H9 (cell line): Measurements from ENCODE around the gene COL23A1. TPM values are rescaled to one million over a fixed set of nuclear protein-coding genes. Genes with fewer than 3 reads are reported as not detected.

ENCODE experiments used
- DNase-seq: peaks from one replicate; pipeline ENCODE4 v3.0.0-alpha.2; 2017
- H2AFZ ChIP-seq: one replicate; pipeline ENCODE4 v1.6.1; 2013; ENCODE audit warnings: mild to moderate bottlenecking, low read length, control low read depth, moderate library complexity
- H2AK5ac ChIP-seq: 2 replicates; pipeline ENCODE4 v1.6.1; 2013; ENCODE audit warnings: low read length, control low read depth, mixed read lengths; ENCODE audit not compliant: insufficient read length
- H2BK120ac ChIP-seq: one replicate; pipeline ENCODE4 v1.6.1; 2013; ENCODE audit warnings: low read depth, mild to moderate bottlenecking, low read length, control low read depth, inconsistent platforms; ENCODE audit not compliant: poor library complexity, severe bottlenecking
- H2BK12ac ChIP-seq: 2 replicates; pipeline ENCODE4 v1.6.1; 2013; ENCODE audit warnings: low read length, control low read depth, mixed read lengths, low read depth; ENCODE audit not compliant: insufficient read length
- H2BK15ac ChIP-seq: 2 replicates; pipeline ENCODE4 v1.6.1; 2013; ENCODE audit warnings: low read depth, low read length, control low read depth
- H2BK20ac ChIP-seq: one replicate; pipeline ENCODE4 v1.6.1; 2013; ENCODE audit warnings: low read depth, mild to moderate bottlenecking, low read length, control low read depth, inconsistent platforms; ENCODE audit not compliant: poor library complexity, severe bottlenecking
- H2BK5ac ChIP-seq: 2 replicates; pipeline ENCODE4 v1.6.1; 2013; ENCODE audit warnings: low read length, control low read depth, mixed read lengths; ENCODE audit not compliant: insufficient read length
- H3K14ac ChIP-seq: 2 replicates; pipeline ENCODE4 v1.6.1; 2013; ENCODE audit warnings: low read length, control low read depth; ENCODE audit not compliant: insufficient read depth
- H3K18ac ChIP-seq: 2 replicates; pipeline ENCODE4 v1.6.1; 2013; ENCODE audit warnings: low read depth, mild to moderate bottlenecking, mixed read lengths, low read length, control low read depth; ENCODE audit not compliant: insufficient read length
- H3K23ac ChIP-seq: 2 replicates; pipeline ENCODE4 v1.6.1; 2013; ENCODE audit warnings: low read length, control low read depth, mixed read lengths, low read depth; ENCODE audit not compliant: insufficient read length
- H3K23me2 ChIP-seq: 2 replicates; pipeline ENCODE4 v1.6.1; 2013; ENCODE audit warnings: low read depth, mild to moderate bottlenecking, mixed read lengths, low read length, control low read depth; ENCODE audit not compliant: insufficient read length, poor library complexity, severe bottlenecking
- H3K27ac ChIP-seq: 2 replicates; pipeline ENCODE4 v1.5.1; 2013; ENCODE audit warnings: low read length, control low read depth, mixed read lengths, low read depth; ENCODE audit not compliant: insufficient read length
- H3K27me3 ChIP-seq: 2 replicates; pipeline ENCODE4 v1.6.1; 2013; ENCODE audit warnings: low read length, control low read depth, inconsistent platforms; ENCODE audit not compliant: insufficient read depth
- H3K4ac ChIP-seq: 2 replicates; pipeline ENCODE4 v1.6.1; 2013; ENCODE audit warnings: low read depth, mild to moderate bottlenecking, control low read depth, inconsistent platforms, low read length, moderate library complexity
- H3K4me1 ChIP-seq: 2 replicates; pipeline ENCODE4 v1.6.1; 2013; ENCODE audit warnings: low read length, control low read depth, inconsistent platforms; ENCODE audit not compliant: insufficient read depth
- H3K4me2 ChIP-seq: 2 replicates; pipeline ENCODE4 v1.6.1; 2013; ENCODE audit warnings: low read length, control low read depth, mixed read lengths; ENCODE audit not compliant: insufficient read length, insufficient read depth
- H3K56ac ChIP-seq: 2 replicates; pipeline ENCODE4 v1.6.1; 2013; ENCODE audit warnings: low read depth, mild to moderate bottlenecking, mixed read lengths, low read length, control low read depth; ENCODE audit not compliant: insufficient read length
- H3K79me1 ChIP-seq: 2 replicates; pipeline ENCODE4 v1.6.1; 2013; ENCODE audit warnings: low read depth, mild to moderate bottlenecking, moderate library complexity, low read length, control low read depth, inconsistent platforms; ENCODE audit not compliant: insufficient read depth, poor library complexity, severe bottlenecking
- H3K79me2 ChIP-seq: 2 replicates; pipeline ENCODE4 v1.6.1; 2013; ENCODE audit warnings: low read length, control low read depth, inconsistent platforms; ENCODE audit not compliant: insufficient read depth
- H3K9ac ChIP-seq: 2 replicates; pipeline ENCODE4 v1.6.1; 2013; ENCODE audit warnings: low read length, control low read depth, mixed read lengths; ENCODE audit not compliant: insufficient read length; ENCODE audit errors: extremely low read depth
- H3K9me3 ChIP-seq: one replicate; pipeline ENCODE4 v1.6.1; 2013; ENCODE audit warnings: low read depth, low read length, inconsistent platforms; ENCODE audit not compliant: control insufficient read depth
- H3T11ph ChIP-seq: one replicate; pipeline ENCODE4 v1.6.1; 2013; ENCODE audit warnings: mild to moderate bottlenecking, low read length, control low read depth, inconsistent platforms
- H4K20me1 ChIP-seq: one replicate; pipeline ENCODE4 v1.6.1; 2013; ENCODE audit not compliant: control insufficient read depth, insufficient read length, insufficient read depth
- H4K5ac ChIP-seq: 2 replicates; pipeline ENCODE4 v1.6.1; 2013; ENCODE audit warnings: low read depth, mild to moderate bottlenecking, mixed read lengths, low read length, control low read depth; ENCODE audit not compliant: insufficient read length
- H4K8ac ChIP-seq: replicated peaks from 2 replicates; pipeline ENCODE4 v1.6.1; 2013; ENCODE audit warnings: low read length, control low read depth, mixed read lengths, low read depth; ENCODE audit not compliant: insufficient read length
- H4K91ac ChIP-seq: 2 replicates; pipeline ENCODE4 v1.6.1; 2013; ENCODE audit warnings: low read depth, mild to moderate bottlenecking, moderate library complexity, mixed read lengths, low read length, control low read depth; ENCODE audit not compliant: insufficient read length
- H3K27ac Mint-ChIP-seq, 3 experiments: 2 replicates in 2 of 3; 3 replicates in 1 of 3; pipeline ENCODE4 v1.8.0; 2020 to 2021; ENCODE audit warnings: mixed read lengths in 3 of 3, mild to moderate bottlenecking in 1 of 3, moderate library complexity in 1 of 3
- H3K27me3 Mint-ChIP-seq: 2 replicates; pipeline ENCODE4 v1.8.0; 2021; ENCODE audit warnings: low read depth, mild to moderate bottlenecking, moderate library complexity, mixed read lengths
- H3K36me3 Mint-ChIP-seq, 3 experiments: 2 replicates in 2 of 3; 3 replicates in 1 of 3; pipeline ENCODE4 v1.8.0; 2020 to 2021; ENCODE audit warnings: low read depth in 3 of 3, mixed read lengths in 3 of 3; ENCODE audit not compliant: insufficient read depth in 1 of 3
- H3K4me1 Mint-ChIP-seq, 2 experiments: 2 replicates each; pipeline ENCODE4 v1.8.0; 2020; ENCODE audit warnings: mixed read lengths in 2 of 2
- H3K4me3 Mint-ChIP-seq, 2 experiments: 2 replicates in 1 of 2; 3 replicates in 1 of 2; pipeline ENCODE4 v1.8.0; 2020 to 2021; ENCODE audit warnings: mild to moderate bottlenecking in 2 of 2, mixed read lengths in 2 of 2, moderate library complexity in 1 of 2
- H3K9me3 Mint-ChIP-seq, 2 experiments: 2 replicates in 1 of 2; 3 replicates in 1 of 2; pipeline ENCODE4 v1.8.0; 2020; ENCODE audit warnings: mild to moderate bottlenecking in 2 of 2, mixed read lengths in 2 of 2, moderate library complexity in 1 of 2
- WGBS: extraction: QIAGEN DNeasy Blood & Tissue Kit; methylation state at CpG from one replicate; pipeline ENCODE4 v1.1.7; 2013; ENCODE audit warnings: missing lambda C conversion rate, low lambda C conversion rate, mixed read lengths; ENCODE audit not compliant: insufficient read length; ENCODE audit errors: extremely low coverage; 5-methylcytosine and 5-hydroxymethylcytosine counted together
- total RNA-seq: library from RNA; stranded (reverse); gene quantifications from 2 replicates; pipeline ENCODE4 v1.2.1, GENCODE V29; 2021
- TF ChIP-seq, protein P1 (sequence below): fragments of 200-600 bp; sonication (generic); conservative IDR thresholded peaks from 3 replicates; pipeline ENCODE4 v1.8.0; 2021; ENCODE audit warnings: antibody characterized with exemption, mild to moderate bottlenecking

Gene COL23A1
- total RNA-seq, 1 experiment from 2014 or later = 2.6 TPM

DNA sequence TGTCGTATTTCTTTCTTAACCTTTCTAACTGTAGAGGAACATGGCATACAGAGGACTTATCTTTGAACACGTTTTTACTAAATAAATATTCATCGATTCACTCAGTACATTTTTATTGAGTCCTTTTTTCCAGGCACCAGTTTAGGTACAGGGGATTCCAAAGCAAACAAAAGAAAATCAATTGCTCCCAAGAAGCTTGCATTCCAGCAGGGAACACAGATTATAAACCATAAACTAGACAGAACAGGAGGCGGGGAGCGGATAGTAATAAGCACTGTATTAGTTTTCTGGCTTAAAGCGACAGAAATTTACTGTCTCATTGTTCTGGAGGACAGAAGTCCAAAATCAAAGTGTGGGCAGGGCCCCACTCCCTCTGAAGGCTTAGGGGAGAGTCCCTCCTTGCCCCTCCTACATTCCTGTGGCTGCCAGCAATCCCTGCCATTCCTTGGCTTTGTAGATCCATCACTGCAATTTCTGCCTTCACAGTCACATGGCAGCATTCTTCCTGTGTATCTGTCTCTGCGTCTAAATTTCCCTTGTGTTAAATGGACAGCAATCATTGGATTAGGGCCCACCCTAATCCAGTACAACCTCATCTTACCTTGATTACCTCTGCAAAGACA, 115.5 kb downstream of the COL23A1 start:
- H4K20me1 ChIP-seq = no peaks in the 10 kb centered on the region
- H3T11ph ChIP-seq = no peak overlapping the region
- no peak overlapping the region for H3K27ac ChIP-seq
- H3K27me3 ChIP-seq = no peaks in the 10 kb centered on the region
- H2BK120ac ChIP-seq = no peak overlapping the region
- no peak overlapping the region for H3K4ac ChIP-seq
- no peak overlapping the region for H4K91ac ChIP-seq
- H3K18ac ChIP-seq = no peak overlapping the region
- H3K14ac ChIP-seq = no peak overlapping the region
- H2BK5ac ChIP-seq = no peak overlapping the region
- H3K4me1 ChIP-seq = no peaks in the 10 kb centered on the region
- Mint-ChIP-seq H3K36me3 (peaks cover 0 to 14% (median 3%) of the 10 kb centered on the region in 3 experiments; a peak in 4 of 7 replicates), H3K27ac (no peak overlapping the region), H3K9me3 (peaks cover 0 to 10% of the 10 kb centered on the region in 2 experiments; a peak in 4 of 5 replicates), H3K27me3 (no peaks in the 10 kb centered on the region), H3K4me1 (peaks cover 10 to 23% of the 10 kb centered on the region in 2 experiments), H3K4me3 (no peak overlapping the region)
- H3K23me2 ChIP-seq = no peaks in the 10 kb centered on the region
- no peak overlapping the region for H4K5ac ChIP-seq
- no peaks in the 10 kb centered on the region for H3K9me3 ChIP-seq
- no peak overlapping the region for H2AFZ ChIP-seq
- H2BK12ac ChIP-seq = no peak overlapping the region
- no peak for DNase-seq
- H2BK15ac ChIP-seq = no peak overlapping the region
- no peak overlapping the region for H3K9ac ChIP-seq
- H2BK20ac ChIP-seq = no peak overlapping the region
- H3K23ac ChIP-seq = no peak overlapping the region
- no peaks in the 10 kb centered on the region for H3K79me1 ChIP-seq
- no CpG with 5 or more reads among the region's 7 CpGs for WGBS
- no peaks in the 10 kb centered on the region for H3K79me2 ChIP-seq
- no peak overlapping the region for H2AK5ac ChIP-seq
- TF ChIP-seq, protein P1, sequence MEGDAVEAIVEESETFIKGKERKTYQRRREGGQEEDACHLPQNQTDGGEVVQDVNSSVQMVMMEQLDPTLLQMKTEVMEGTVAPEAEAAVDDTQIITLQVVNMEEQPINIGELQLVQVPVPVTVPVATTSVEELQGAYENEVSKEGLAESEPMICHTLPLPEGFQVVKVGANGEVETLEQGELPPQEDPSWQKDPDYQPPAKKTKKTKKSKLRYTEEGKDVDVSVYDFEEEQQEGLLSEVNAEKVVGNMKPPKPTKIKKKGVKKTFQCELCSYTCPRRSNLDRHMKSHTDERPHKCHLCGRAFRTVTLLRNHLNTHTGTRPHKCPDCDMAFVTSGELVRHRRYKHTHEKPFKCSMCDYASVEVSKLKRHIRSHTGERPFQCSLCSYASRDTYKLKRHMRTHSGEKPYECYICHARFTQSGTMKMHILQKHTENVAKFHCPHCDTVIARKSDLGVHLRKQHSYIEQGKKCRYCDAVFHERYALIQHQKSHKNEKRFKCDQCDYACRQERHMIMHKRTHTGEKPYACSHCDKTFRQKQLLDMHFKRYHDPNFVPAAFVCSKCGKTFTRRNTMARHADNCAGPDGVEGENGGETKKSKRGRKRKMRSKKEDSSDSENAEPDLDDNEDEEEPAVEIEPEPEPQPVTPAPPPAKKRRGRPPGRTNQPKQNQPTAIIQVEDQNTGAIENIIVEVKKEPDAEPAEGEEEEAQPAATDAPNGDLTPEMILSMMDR = no peak
- no peak overlapping the region for H4K8ac ChIP-seq
- H3K56ac ChIP-seq = no peak overlapping the region
- no peak overlapping the region for H3K4me2 ChIP-seq
